Gastroesophageal sphincter (tissue), 4 donors: Measurements from ENCODE around the gene FHOD3. TPM values are rescaled to one million over a fixed set of nuclear protein-coding genes. Genes with fewer than 3 reads are reported as not detected.

Source experiments
- ATAC-seq: fragments of 150-250 bp; one replicate; pipeline ENCODE4 v1.9.1; 2016; ENCODE audit warnings: mild to moderate bottlenecking, moderate library complexity
- H3K27ac ChIP-seq, 4 donors: fragments of 200-600 bp; sonication (generic) in 3 of 4; 1 replicate in 3 of 4; 2 replicates in 1 of 4; pipeline ENCODE4 v1.5.1; 2016 to 2019
- H3K27me3 ChIP-seq: fragments of 200-600 bp; sonication (generic); one replicate; pipeline ENCODE4 v1.5.1; 2019
- H3K36me3 ChIP-seq, 2 donors: fragments of 200-600 bp; sonication (generic); one replicate each; pipeline ENCODE4 v1.5.1; 2019; ENCODE audit warnings: control low read depth in 1 of 2
- H3K4me1 ChIP-seq, 3 donors: fragments of 200-600 bp; sonication (generic); 1 replicate in 2 of 3; 2 replicates in 1 of 3; pipeline ENCODE4 v1.5.1; 2016 to 2019; ENCODE audit warnings: control low read depth in 2 of 3
- H3K4me3 ChIP-seq, 2 donors: fragments of 200-600 bp; sonication (generic); one replicate each; pipeline ENCODE4 v1.5.1; 2019; ENCODE audit warnings: mild to moderate bottlenecking in 1 of 2, moderate library complexity in 1 of 2
- H3K9me3 ChIP-seq, 3 donors: fragments of 200-600 bp; sonication (generic); one replicate each; pipeline ENCODE4 v1.5.1; 2017 to 2019; ENCODE audit warnings: control low read depth in 2 of 3
- CTCF ChIP-seq, 4 experiments: fragments of 200-600 bp in 2 of 4; fragments of 450-650 bp in 2 of 4; sonication (generic) in 1 of 4; IDR thresholded peaks; one replicate each; pipeline ENCODE4 v1.5.1; 2017 to 2019; ENCODE audit warnings: antibody characterized with exemption in 4 of 4, mild to moderate bottlenecking in 2 of 4, moderate library complexity in 2 of 4
- EP300 ChIP-seq: sonication (generic); formaldehyde crosslinking; IDR thresholded peaks from one replicate; pipeline ENCODE4 v1.6.1; 2017; ENCODE audit warnings: antibody characterized with exemption, mild to moderate bottlenecking
- POLR2A ChIP-seq, 2 donors: fragments of 450-650 bp; IDR thresholded peaks; one replicate each; pipeline ENCODE4 v1.6.1; 2017; ENCODE audit warnings: antibody characterized with exemption in 2 of 2, mild to moderate bottlenecking in 2 of 2, moderate library complexity in 1 of 2
- POLR2AphosphoS5 ChIP-seq: sonication (generic); formaldehyde crosslinking; IDR thresholded peaks from one replicate; pipeline ENCODE4 v1.6.1; 2017; ENCODE audit warnings: antibody characterized with exemption
- WGBS, 2 donors: methylation state at CpG; one replicate each; pipeline ENCODE4 v1.1.5; 2018; ENCODE audit warnings: low coverage in 1 of 2; 5-methylcytosine and 5-hydroxymethylcytosine counted together
- total RNA-seq, 4 donors: library from RNA; depleted of rRNA; stranded (reverse); fragments of >200 nt; gene quantifications; one replicate each; pipeline ENCODE4 v1.1.0, GENCODE V29; 2016

Gene FHOD3
- total RNA-seq, 4 donors from 2014 or later = 18.4 to 36.7 (median 30.4) TPM

- ATAC-seq = no peak
- Histone ChIP-seq H3K4me3 (no peak overlapping the region), H3K27me3 (no peaks in the 10 kb centered on the region), H3K4me1 (no peaks in the 10 kb centered on the region), H3K9me3 (no peaks in the 10 kb centered on the region), H3K36me3 (no peaks in the 10 kb centered on the region), H3K27ac (no peak overlapping the region)
- 74 to 84% methylated on average over 7 to 8 of the region's 8 CpGs for WGBS, 2 donors
- TF ChIP-seq POLR2A (IDR thresholded peaks at IDR 0.05) (no peak), POLR2AphosphoS5 (no peak), CTCF (IDR thresholded peaks at IDR 0.05) (no peak), EP300 (no peak)
Measured at GRCh38 chr18:36653141-36653869, 355.8 kb downstream of the FHOD3 start.

- no peak for ATAC-seq
- TF ChIP-seq POLR2AphosphoS5 (no peak), POLR2A (IDR thresholded peaks at IDR 0.05) (no peak), CTCF (IDR thresholded peaks at IDR 0.05) (no peak), EP300 (no peak)
- Histone ChIP-seq H3K27me3 (no peaks in the 10 kb centered on the region), H3K4me1 (no peaks in the 10 kb centered on the region), H3K36me3 (peaks cover 0 to 4% of the 10 kb centered on the region in 2 donors), H3K9me3 (no peaks in the 10 kb centered on the region), H3K4me3 (no peak overlapping the region), H3K27ac (no peak overlapping the region)
- 79 to 97% methylated on average over 5 of the region's 6 CpGs for WGBS, 2 donors
Measured at GRCh38 chr18:36653870-36654269, 356.4 kb downstream of the FHOD3 start.

- Histone ChIP-seq H3K27me3 (no peaks in the 10 kb centered on the region), H3K9me3 (no peaks in the 10 kb centered on the region), H3K36me3 (peaks cover 0 to 10% of the 10 kb centered on the region in 2 donors), H3K4me1 (no peaks in the 10 kb centered on the region), H3K27ac (no peak overlapping the region), H3K4me3 (no peak overlapping the region)
- no peak for TF ChIP-seq POLR2A (IDR thresholded peaks at IDR 0.05)
- no peak for TF ChIP-seq EP300
- TF ChIP-seq CTCF (IDR thresholded peaks at IDR 0.05) = no peak
- TF ChIP-seq POLR2AphosphoS5 = no peak
- WGBS, 2 donors = 58 to 80% methylated on average over 3 to 6 of the region's 6 CpGs
- ATAC-seq = no peak
Measured at GRCh38 chr18:36655074-36655473, 357.6 kb downstream of the FHOD3 start.

- ATAC-seq = no peak
- H3K4me3 ChIP-seq = no peak overlapping the region
- 40 to 46% methylated on average over 2 to 4 of the region's 4 CpGs for WGBS, 2 donors
Measured at GRCh38 chr18:36655930-36656329, 358.4 kb downstream of the FHOD3 start.

More at GRCh38 chr18:36655930-36656329, 358.4 kb downstream of the FHOD3 start:
- no peaks in the 10 kb centered on the region for H3K9me3 ChIP-seq
- peaks cover 0 to 10% of the 10 kb centered on the region in 2 donors for H3K36me3 ChIP-seq
- no peaks in the 10 kb centered on the region for H3K27me3 ChIP-seq
- H3K27ac ChIP-seq = no peak overlapping the region
- no peaks in the 10 kb centered on the region for H3K4me1 ChIP-seq
- TF ChIP-seq POLR2A (IDR thresholded peaks at IDR 0.05) (no peak), POLR2AphosphoS5 (no peak), EP300 (no peak), CTCF (IDR thresholded peaks at IDR 0.05) (no peak)
